Caco-2 (cell line): Measurements from ENCODE around the gene RYR2. TPM values are rescaled to one million over a fixed set of nuclear protein-coding genes. Genes with fewer than 3 reads are reported as not detected.

Source experiments
- BruUV-seq: library from RNA; stranded (reverse); fragments of 400-500 nt; replicated peaks from 2 replicates; lab custom pipeline; 2021; lab: Mats Ljungman, UMichigan
- CTCF ChIA-PET: fragments of 300-600 bp; sonication (Branson Sonifier 250); formaldehyde crosslinking; loops from one replicate; lab custom pipeline; 2022; ENCODE audit warnings: antibody characterized with exemption; lab: Charles Lee
- POLR2A ChIA-PET: fragments of 300-600 bp; sonication (Branson Sonifier 250); formaldehyde crosslinking; loops from one replicate; lab custom pipeline; 2022; ENCODE audit warnings: antibody characterized with exemption; lab: Charles Lee
- DNase-seq, 2 experiments: peaks; one replicate each; pipeline versions ENCODE4 v3.0.0 to v3.0.0-alpha.2; 2020 to 2022
- H3K27me3 ChIP-seq: replicated peaks from 2 replicates; pipeline ENCODE4 v1.6.0; 2011; ENCODE audit warnings: low read length; ENCODE audit not compliant: control insufficient read depth, insufficient read depth
- H3K36me3 ChIP-seq: 2 replicates; pipeline ENCODE4 v1.5.1; 2011; ENCODE audit warnings: low read length; ENCODE audit not compliant: control insufficient read depth, insufficient read depth
- H3K4me1 ChIP-seq: fragments of 250-450 bp; sonication (Bioruptor Pico); 2 replicates; pipeline ENCODE4 v1.5.1; 2020; ENCODE audit warnings: mild to moderate bottlenecking
- H3K4me3 ChIP-seq: 2 replicates; pipeline ENCODE4 v1.5.1; 2011; ENCODE audit warnings: low read depth, mild to moderate bottlenecking, control low read depth, low read length
- H3K9me3 ChIP-seq: fragments of 250-450 bp; sonication (Bioruptor Pico); 2 replicates; pipeline ENCODE4 v1.5.1; 2020; ENCODE audit warnings: mild to moderate bottlenecking, moderate library complexity
- H3K27ac Mint-ChIP-seq: one replicate; pipeline ENCODE4 v1.8.0; 2022; ENCODE audit warnings: mixed read lengths; ENCODE audit not compliant: unreplicated experiment
- H3K27me3 Mint-ChIP-seq: one replicate; pipeline ENCODE4 v1.8.0; 2022; ENCODE audit warnings: mixed read lengths; ENCODE audit not compliant: insufficient read depth, unreplicated experiment
- H3K36me3 Mint-ChIP-seq: one replicate; pipeline ENCODE4 v1.8.0; 2022; ENCODE audit warnings: mild to moderate bottlenecking, mixed read lengths; ENCODE audit not compliant: insufficient read depth, unreplicated experiment
- H3K4me1 Mint-ChIP-seq: one replicate; pipeline ENCODE4 v1.8.0; 2022; ENCODE audit warnings: low read depth, mixed read lengths; ENCODE audit not compliant: unreplicated experiment
- H3K4me3 Mint-ChIP-seq: one replicate; pipeline ENCODE4 v1.8.0; 2022; ENCODE audit warnings: mild to moderate bottlenecking, moderate library complexity, mixed read lengths; ENCODE audit not compliant: unreplicated experiment
- H3K9me3 Mint-ChIP-seq: one replicate; pipeline ENCODE4 v1.8.0; 2022; ENCODE audit warnings: mixed read lengths; ENCODE audit not compliant: unreplicated experiment
- CTCF ChIP-seq, 2 experiments: fragments of 200-600 bp in 1 of 2; IDR thresholded peaks; 1 replicate in 1 of 2; 2 replicates in 1 of 2; pipeline versions ENCODE4 v1.5.1 to v1.8.0; 2011 to 2022; ENCODE audit warnings: antibody characterized with exemption in 1 of 2, control low read depth in 1 of 2, inconsistent platforms in 1 of 2, low read depth in 1 of 2, low read length in 1 of 2, mild to moderate bottlenecking in 1 of 2, moderate library complexity in 1 of 2; ENCODE audit not compliant: insufficient read depth in 1 of 2, severe bottlenecking in 1 of 2, unreplicated experiment in 1 of 2
- intact Hi-C: fragments of 100-400 bp; cut with micrococcal nuclease; formaldehyde crosslinking; loops from one replicate; pipeline ENCODE4 v1.10.0; 2022; ENCODE audit not compliant: unreplicated experiment
- total RNA-seq: library from RNA; stranded (reverse); gene quantifications from 2 replicates; pipeline ENCODE4 v1.2.3, GENCODE V29; 2022

RYR2 gene
- total RNA-seq, 1 experiment from 2014 or later: 3.4 TPM

GRCh38 chr1:237042892-237043576 lies 1.1 kb downstream of the RYR2 start:
- ChIA-PET POLR2A (no interaction called here), CTCF (no interaction called here)
- intact Hi-C loops: no loop called here
- Mint-ChIP-seq H3K9me3 (no peaks in the 10 kb centered on the region), H3K27ac (no peak overlapping the region), H3K4me3 (no peak overlapping the region), H3K36me3 (no peaks in the 10 kb centered on the region), H3K27me3 (peaks cover 4% of the 10 kb centered on the region), H3K4me1 (no peaks in the 10 kb centered on the region)
- Histone ChIP-seq H3K4me1 (no peaks in the 10 kb centered on the region), H3K27me3 (no peaks in the 10 kb centered on the region), H3K36me3 (no peaks in the 10 kb centered on the region), H3K9me3 (no peaks in the 10 kb centered on the region), H3K4me3 (no peak overlapping the region)
- DNase-seq: no peak
- BruUV-seq: no TSS peak
- TF ChIP-seq CTCF (IDR thresholded peaks at IDR 0.05; ENCODE audit: insufficient read depth in 1 of 2, low read depth in 1 of 2, low read length in 1 of 2, severe bottlenecking in 1 of 2, unreplicated experiment in 1 of 2): no peak

GRCh38 chr1:237043846-237044636 lies 2.1 kb downstream of the RYR2 start:
- ChIA-PET POLR2A (no interaction called here), CTCF (no interaction called here)
- no peaks in the 10 kb centered on the region for H3K36me3 Mint-ChIP-seq
- H3K27me3 Mint-ChIP-seq: peaks cover 4% of the 10 kb centered on the region
- H3K4me1 Mint-ChIP-seq: no peaks in the 10 kb centered on the region
- no peaks in the 10 kb centered on the region for H3K27me3 ChIP-seq
- no peak for TF ChIP-seq CTCF (IDR thresholded peaks at IDR 0.05; ENCODE audit: insufficient read depth in 1 of 2, low read depth in 1 of 2, low read length in 1 of 2, severe bottlenecking in 1 of 2, unreplicated experiment in 1 of 2)
- H3K4me3 Mint-ChIP-seq: no peak overlapping the region
- H3K4me1 ChIP-seq: no peaks in the 10 kb centered on the region
- no peaks in the 10 kb centered on the region for H3K9me3 ChIP-seq
- H3K4me3 ChIP-seq: no peak overlapping the region
- no peak overlapping the region for H3K27ac Mint-ChIP-seq
- H3K36me3 ChIP-seq: no peaks in the 10 kb centered on the region
- BruUV-seq: no TSS peak
- DNase-seq: no peak
- H3K9me3 Mint-ChIP-seq: no peaks in the 10 kb centered on the region
- intact Hi-C loops: no loop called here

- H3K4me3 Mint-ChIP-seq: no peak overlapping the region
- H3K27ac Mint-ChIP-seq: no peak overlapping the region
- H3K4me1 ChIP-seq: no peaks in the 10 kb centered on the region
- no peaks in the 10 kb centered on the region for H3K36me3 Mint-ChIP-seq
- intact Hi-C loops: no loop called here
- no peaks in the 10 kb centered on the region for H3K36me3 ChIP-seq
- no peaks in the 10 kb centered on the region for H3K4me1 Mint-ChIP-seq
- POLR2A ChIA-PET: no interaction called here
- no peaks in the 10 kb centered on the region for H3K9me3 ChIP-seq
- no peaks in the 10 kb centered on the region for H3K27me3 ChIP-seq
- BruUV-seq: no TSS peak
- no peak overlapping the region for H3K4me3 ChIP-seq
- H3K27me3 Mint-ChIP-seq: peaks cover 4% of the 10 kb centered on the region
- CTCF ChIA-PET: no interaction called here
- H3K9me3 Mint-ChIP-seq: no peaks in the 10 kb centered on the region
- no peak for DNase-seq
- no peak for TF ChIP-seq CTCF (IDR thresholded peaks at IDR 0.05; ENCODE audit: insufficient read depth in 1 of 2, low read depth in 1 of 2, low read length in 1 of 2, severe bottlenecking in 1 of 2, unreplicated experiment in 1 of 2)
These were observed 3.5 kb downstream of the RYR2 start for GRCh38 chr1:237045278-237046016.
